Mononuclear cell (primary cell): ENCODE measurements around the gene STX18. TPM values are rescaled to one million over a fixed set of nuclear protein-coding genes. Genes with fewer than 3 reads are reported as not detected.

Experiments
- H3K27me3 ChIP-seq: 2 replicates; pipeline ENCODE4 v1.6.0; 2011; ENCODE audit warnings: low read length, control low read depth; ENCODE audit not compliant: insufficient read depth
- H3K4me1 ChIP-seq: 2 replicates; pipeline ENCODE4 v1.5.1; 2011; ENCODE audit warnings: mild to moderate bottlenecking, low read length, control low read depth; ENCODE audit not compliant: insufficient read depth
- H3K4me3 ChIP-seq: 2 replicates; pipeline ENCODE4 v1.5.1; 2011; ENCODE audit warnings: mild to moderate bottlenecking, low read length, moderate library complexity
- H3K9me3 ChIP-seq: 2 replicates; pipeline ENCODE4 v1.5.1; 2011; ENCODE audit warnings: low read depth, mild to moderate bottlenecking, control low read depth, low read length
- total RNA-seq: library from RNA; depleted of rRNA; stranded (reverse); fragments of >200 nt; gene quantifications from one replicate; pipeline ENCODE4 v1.2.3, GENCODE V29; 2012

The STX18 gene
- total RNA-seq, 1 donor = 22.0 TPM

DNA sequence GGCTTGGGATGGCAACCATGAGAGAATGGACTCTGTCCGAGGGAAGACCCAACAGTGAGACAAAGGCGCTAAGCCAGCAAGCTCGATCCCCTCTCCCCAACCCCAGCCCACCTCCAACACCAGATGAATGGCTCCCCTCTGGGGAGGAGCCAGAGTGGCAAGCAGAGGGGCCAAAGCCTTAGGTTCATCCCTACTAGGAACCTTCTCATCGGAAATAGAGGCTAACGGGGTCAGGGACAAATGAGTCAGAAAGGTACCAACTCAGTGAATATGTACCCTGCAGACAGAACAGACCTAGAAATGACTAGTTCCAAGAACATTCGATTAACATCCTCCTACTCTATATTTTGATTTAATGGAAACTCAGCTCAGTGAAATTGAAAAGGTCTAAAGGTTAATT is 81.1 kb downstream of the STX18 start:
- Histone ChIP-seq H3K4me3 (no peak overlapping the region), H3K27me3 (no peaks in the 10 kb centered on the region), H3K4me1 (no peaks in the 10 kb centered on the region), H3K9me3 (no peaks in the 10 kb centered on the region)

DNA sequence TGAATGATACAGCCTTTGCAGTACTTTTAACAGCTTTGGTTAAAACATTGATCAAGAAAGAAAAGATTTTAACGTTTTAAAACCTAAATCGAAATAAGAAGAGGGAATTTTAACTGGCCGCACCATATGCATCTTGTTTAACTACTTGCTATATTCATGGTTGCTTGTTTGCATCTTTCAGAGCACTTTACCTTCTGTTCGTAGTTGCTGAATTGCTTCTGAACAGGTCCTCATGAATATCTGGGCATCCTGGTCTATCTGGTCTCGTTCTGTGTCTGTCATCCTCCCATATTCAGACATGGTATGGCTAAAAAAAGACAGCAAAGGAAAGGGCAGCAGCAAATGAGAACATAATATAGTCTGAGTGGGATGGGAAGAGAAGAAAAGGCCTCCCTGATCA is 82.7 kb downstream of the STX18 start:
- H3K4me1 ChIP-seq = no peaks in the 10 kb centered on the region
- H3K9me3 ChIP-seq = no peaks in the 10 kb centered on the region
- H3K4me3 ChIP-seq = no peak overlapping the region
- H3K27me3 ChIP-seq = no peaks in the 10 kb centered on the region

GRCh38 chr4:4457803-4458553 is 83.9 kb downstream of the STX18 start:
- no peaks in the 10 kb centered on the region for H3K27me3 ChIP-seq
- H3K4me3 ChIP-seq = no peak overlapping the region
- no peaks in the 10 kb centered on the region for H3K4me1 ChIP-seq
- no peaks in the 10 kb centered on the region for H3K9me3 ChIP-seq

GRCh38 chr4:4456816-4457578 is 84.9 kb downstream of the STX18 start:
- H3K27me3 ChIP-seq = no peaks in the 10 kb centered on the region

DNA sequence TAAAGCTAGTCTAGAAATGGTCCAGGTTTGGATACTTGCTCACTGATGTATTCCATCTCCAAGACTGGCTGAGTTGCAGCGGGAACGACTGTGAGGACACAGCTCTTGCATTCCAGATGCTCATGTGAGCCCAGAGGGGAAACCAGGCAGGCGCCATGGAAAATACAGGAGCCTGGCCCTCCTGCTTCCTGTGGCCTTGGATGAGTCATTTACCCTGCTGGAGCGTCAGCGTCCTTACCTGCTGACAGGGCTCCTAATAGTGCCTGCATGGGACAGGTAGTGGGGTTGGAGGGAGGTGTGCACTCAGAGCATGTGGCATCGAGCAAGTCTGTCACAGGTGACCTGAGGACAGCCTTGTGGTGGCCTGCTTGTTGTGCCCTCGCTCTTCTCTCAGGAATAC is 85.5 kb downstream of the STX18 start:
- Histone ChIP-seq H3K4me1 (no peaks in the 10 kb centered on the region), H3K9me3 (no peaks in the 10 kb centered on the region), H3K27me3 (no peaks in the 10 kb centered on the region), H3K4me3 (no peak overlapping the region)

More at GRCh38 chr4:4456816-4457578, 84.9 kb downstream of the STX18 start:
- no peaks in the 10 kb centered on the region for H3K9me3 ChIP-seq
- H3K4me3 ChIP-seq = no peak overlapping the region
- H3K4me1 ChIP-seq = no peaks in the 10 kb centered on the region

GRCh38 chr4:4455210-4455865 is 86.5 kb downstream of the STX18 start:
- Histone ChIP-seq H3K9me3 (no peaks in the 10 kb centered on the region), H3K27me3 (no peaks in the 10 kb centered on the region), H3K4me3 (no peak overlapping the region), H3K4me1 (no peaks in the 10 kb centered on the region)

DNA sequence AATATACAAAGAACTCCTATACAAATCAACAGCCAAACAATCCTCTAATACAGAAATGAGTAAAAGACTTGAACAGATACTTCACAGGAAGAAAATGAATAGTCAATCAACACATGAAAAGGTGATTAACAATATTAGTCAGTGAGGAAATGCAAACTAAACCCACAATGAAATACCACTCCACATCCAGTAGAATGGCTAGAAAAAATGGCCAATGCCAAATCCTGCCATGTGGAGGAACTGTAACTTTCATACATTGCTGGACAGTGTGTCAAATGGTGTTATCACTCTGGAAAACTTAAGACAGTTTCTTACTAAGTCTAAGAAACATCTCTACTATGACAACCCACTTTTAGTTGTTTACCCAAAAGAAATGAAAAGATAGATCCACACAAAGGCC is 95.4 kb downstream of the STX18 start:
- Histone ChIP-seq H3K4me3 (no peak overlapping the region), H3K27me3 (no peaks in the 10 kb centered on the region), H3K9me3 (no peaks in the 10 kb centered on the region)

GRCh38 chr4:4443821-4444220 is 98.0 kb downstream of the STX18 start:
- Histone ChIP-seq H3K4me1 (no peaks in the 10 kb centered on the region), H3K9me3 (no peaks in the 10 kb centered on the region), H3K27me3 (no peaks in the 10 kb centered on the region), H3K4me3 (no peak overlapping the region)

More for the DNA sequence above, 95.4 kb downstream of the STX18 start:
- no peaks in the 10 kb centered on the region for H3K4me1 ChIP-seq

DNA sequence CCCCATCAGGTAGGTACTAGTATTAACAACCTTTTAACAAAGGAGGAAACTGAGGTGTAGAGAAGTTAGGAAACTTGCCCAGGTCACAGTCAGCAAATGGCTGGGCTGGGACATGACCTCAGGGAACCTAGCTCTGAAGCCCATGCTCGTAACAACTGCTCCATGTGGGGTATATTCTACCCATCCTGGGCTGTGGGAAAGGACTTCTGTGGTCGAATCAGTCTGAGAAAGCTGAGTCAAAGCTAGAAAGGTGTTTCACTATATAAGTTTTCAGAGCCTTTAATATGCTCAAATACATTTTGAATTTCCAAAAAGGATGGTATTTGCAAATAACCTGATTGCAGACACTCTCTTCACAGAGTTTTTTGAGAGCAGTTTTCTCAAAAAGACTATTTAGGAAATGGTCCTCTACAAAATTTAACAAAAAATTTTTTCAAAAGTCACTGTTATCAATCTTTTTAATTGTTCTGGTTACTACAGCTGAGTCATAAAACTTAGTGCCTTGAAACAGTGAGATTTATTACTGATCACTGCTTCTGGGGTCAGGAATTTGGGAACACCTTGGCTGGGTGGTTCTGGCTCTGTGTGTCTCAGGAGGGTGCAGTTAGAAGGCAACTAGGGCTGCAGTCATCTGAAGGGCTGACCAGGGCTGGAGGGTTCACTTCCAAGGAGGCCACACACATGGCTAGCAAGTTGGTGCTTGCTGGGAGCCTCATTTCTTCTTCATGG is 101.4 kb downstream of the STX18 start:
- Histone ChIP-seq H3K27me3 (no peaks in the 10 kb centered on the region), H3K4me1 (no peaks in the 10 kb centered on the region), H3K9me3 (no peaks in the 10 kb centered on the region), H3K4me3 (no peak overlapping the region)

GRCh38 chr4:4439782-4440181 is 102.1 kb downstream of the STX18 start:
- H3K9me3 ChIP-seq = no peaks in the 10 kb centered on the region
- H3K27me3 ChIP-seq = no peaks in the 10 kb centered on the region
- H3K4me3 ChIP-seq = no peak overlapping the region
- H3K4me1 ChIP-seq = no peaks in the 10 kb centered on the region

DNA sequence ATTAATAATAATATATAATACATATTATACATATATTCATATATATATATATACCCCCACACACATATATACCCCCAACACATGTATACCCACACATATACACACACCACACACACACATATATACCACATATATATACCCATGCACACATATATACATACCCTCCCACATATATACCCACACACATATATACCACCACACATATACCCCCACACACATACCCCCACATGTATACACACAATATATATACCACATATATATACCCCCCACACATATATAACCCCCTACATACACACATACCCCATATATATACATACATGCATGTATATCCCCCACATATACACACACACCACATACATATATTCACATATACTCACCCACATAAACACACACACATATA is 103.0 kb downstream of the STX18 start:
- no peak overlapping the region for H3K4me3 ChIP-seq
- no peaks in the 10 kb centered on the region for H3K27me3 ChIP-seq
- H3K4me1 ChIP-seq = no peaks in the 10 kb centered on the region
- no peaks in the 10 kb centered on the region for H3K9me3 ChIP-seq

- H3K9me3 ChIP-seq = no peaks in the 10 kb centered on the region
- no peak overlapping the region for H3K4me3 ChIP-seq
- H3K27me3 ChIP-seq = no peaks in the 10 kb centered on the region
- no peaks in the 10 kb centered on the region for H3K4me1 ChIP-seq
These were observed 103.9 kb downstream of the STX18 start for GRCh38 chr4:4437798-4438470.

DNA sequence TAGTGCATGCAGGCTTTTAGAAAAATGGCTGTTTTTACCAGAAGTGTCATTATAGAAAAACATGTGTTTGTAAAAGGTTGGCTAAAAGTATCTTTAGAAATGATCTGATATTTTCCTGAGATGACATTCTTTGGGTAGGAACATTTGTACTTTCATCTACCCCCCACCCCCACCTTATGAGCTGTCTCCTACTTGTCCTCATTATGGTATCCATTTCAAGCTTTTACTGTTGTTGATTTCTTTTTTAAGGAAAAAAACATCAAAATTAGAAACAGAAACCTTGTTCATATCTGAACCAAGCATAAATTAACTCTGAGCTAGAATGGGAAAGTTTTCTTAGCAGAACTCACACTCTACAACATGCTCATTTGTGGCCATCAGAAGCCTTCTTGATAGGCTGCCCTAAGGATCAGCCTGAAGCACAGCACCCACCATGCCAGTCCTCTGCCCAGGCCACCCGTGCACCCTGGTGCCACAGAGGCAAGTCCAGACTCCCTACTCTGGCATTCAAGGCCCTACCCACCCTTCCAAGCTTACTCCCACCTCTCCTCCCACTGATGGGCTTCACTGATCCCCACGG is 105.5 kb downstream of the STX18 start:
- Histone ChIP-seq H3K4me1 (no peaks in the 10 kb centered on the region), H3K9me3 (no peaks in the 10 kb centered on the region), H3K27me3 (no peaks in the 10 kb centered on the region), H3K4me3 (no peak overlapping the region)

- Histone ChIP-seq H3K4me1 (no peaks in the 10 kb centered on the region), H3K27me3 (no peaks in the 10 kb centered on the region), H3K9me3 (no peaks in the 10 kb centered on the region), H3K4me3 (no peak overlapping the region)
These were observed 107.9 kb downstream of the STX18 start for GRCh38 chr4:4433941-4434340.
